Measurements from ENCODE around the gene SCNN1G. TPM values are rescaled to one million over a fixed set of nuclear protein-coding genes. Genes with fewer than 3 reads are reported as not detected.

The SCNN1G gene
- total RNA-seq, 1 experiment from 2014 or later, result not detected

DNA sequence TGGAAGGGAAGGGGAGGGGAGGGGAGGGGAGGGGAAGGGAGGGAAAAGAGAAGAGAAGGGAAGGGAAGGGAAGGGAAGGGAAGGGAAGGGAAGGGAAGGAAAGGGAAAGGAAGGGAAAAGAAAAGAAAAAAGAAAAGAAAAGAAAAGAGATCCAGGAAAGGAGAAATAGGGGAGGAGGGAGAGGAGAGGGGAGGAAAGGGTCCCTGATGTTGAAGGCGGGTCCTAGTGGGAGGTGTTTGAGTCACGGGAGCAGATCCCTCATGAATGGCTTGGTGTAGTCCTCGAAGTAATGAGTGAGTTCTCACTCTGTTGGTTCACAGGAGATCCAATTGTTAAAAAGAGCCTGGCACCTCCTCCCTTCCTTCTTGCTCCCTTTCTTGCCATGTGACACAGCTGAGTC lies 26.4 kb upstream of the SCNN1G start (continued):
- TF ChIP-seq, protein P1, sequence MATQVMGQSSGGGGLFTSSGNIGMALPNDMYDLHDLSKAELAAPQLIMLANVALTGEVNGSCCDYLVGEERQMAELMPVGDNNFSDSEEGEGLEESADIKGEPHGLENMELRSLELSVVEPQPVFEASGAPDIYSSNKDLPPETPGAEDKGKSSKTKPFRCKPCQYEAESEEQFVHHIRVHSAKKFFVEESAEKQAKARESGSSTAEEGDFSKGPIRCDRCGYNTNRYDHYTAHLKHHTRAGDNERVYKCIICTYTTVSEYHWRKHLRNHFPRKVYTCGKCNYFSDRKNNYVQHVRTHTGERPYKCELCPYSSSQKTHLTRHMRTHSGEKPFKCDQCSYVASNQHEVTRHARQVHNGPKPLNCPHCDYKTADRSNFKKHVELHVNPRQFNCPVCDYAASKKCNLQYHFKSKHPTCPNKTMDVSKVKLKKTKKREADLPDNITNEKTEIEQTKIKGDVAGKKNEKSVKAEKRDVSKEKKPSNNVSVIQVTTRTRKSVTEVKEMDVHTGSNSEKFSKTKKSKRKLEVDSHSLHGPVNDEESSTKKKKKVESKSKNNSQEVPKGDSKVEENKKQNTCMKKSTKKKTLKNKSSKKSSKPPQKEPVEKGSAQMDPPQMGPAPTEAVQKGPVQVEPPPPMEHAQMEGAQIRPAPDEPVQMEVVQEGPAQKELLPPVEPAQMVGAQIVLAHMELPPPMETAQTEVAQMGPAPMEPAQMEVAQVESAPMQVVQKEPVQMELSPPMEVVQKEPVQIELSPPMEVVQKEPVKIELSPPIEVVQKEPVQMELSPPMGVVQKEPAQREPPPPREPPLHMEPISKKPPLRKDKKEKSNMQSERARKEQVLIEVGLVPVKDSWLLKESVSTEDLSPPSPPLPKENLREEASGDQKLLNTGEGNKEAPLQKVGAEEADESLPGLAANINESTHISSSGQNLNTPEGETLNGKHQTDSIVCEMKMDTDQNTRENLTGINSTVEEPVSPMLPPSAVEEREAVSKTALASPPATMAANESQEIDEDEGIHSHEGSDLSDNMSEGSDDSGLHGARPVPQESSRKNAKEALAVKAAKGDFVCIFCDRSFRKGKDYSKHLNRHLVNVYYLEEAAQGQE (IDR thresholded peaks at IDR 0.05; ENCODE audit: low read depth), result no peak
- no peak for TF ChIP-seq POLR2A (IDR thresholded peaks at IDR 0.05; ENCODE audit: borderline replicate concordance, extremely low read depth, insufficient read depth, insufficient read length)
- no peak for TF ChIP-seq TCF7L2 (IDR thresholded peaks at IDR 0.05; ENCODE audit: borderline replicate concordance, extremely low read depth, insufficient read depth, insufficient read length)
- no peak for TF ChIP-seq SRF (IDR thresholded peaks at IDR 0.05; ENCODE audit: low read depth)

DNA sequence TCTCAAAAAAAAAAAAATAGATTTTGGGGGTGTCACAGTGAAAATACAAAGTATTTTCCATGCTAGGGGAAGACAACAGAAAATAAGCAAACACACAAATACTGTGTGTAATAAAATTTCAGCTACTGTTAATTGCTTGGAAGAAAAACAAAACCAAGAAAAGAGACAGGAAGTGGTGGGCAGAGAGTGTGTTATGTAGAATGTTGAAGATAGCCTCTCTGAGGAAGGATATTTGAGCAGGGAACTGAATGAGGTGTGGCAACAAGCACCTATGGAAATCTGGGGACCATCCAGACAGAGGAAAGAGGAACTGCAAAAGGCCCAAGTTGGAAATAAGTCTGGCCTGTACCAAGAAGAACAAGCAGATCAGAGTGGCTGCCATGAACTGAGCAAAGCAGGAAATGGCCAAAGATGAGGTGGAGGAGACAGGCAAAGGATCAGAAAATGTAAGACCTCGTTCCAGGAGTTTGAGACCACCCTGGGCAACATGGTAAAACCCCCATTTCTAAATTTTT lies 25.5 kb upstream of the SCNN1G start:
- no peak for ATAC-seq
- POLR2A ChIA-PET, result no interaction called here
- peaks cover 0 to 5% of the 10 kb centered on the region in 2 experiments; a peak in 2 of 4 replicates for H3K4me1 ChIP-seq (ENCODE audit: control insufficient read depth in 1 of 2, insufficient read depth in 2 of 2, low read length in 2 of 2)
- H3K4me2 ChIP-seq (ENCODE audit: low read length), result no peak overlapping the region
- no peak for TF ChIP-seq FOSL1 (IDR thresholded peaks at IDR 0.05; ENCODE audit: low read depth)
- no peak for TF ChIP-seq POLR2A (IDR thresholded peaks at IDR 0.05; ENCODE audit: borderline replicate concordance, extremely low read depth, insufficient read depth, insufficient read length)
- TF ChIP-seq SIN3A (IDR thresholded peaks at IDR 0.05; ENCODE audit: low read depth), result no peak
- TF ChIP-seq, protein P2, sequence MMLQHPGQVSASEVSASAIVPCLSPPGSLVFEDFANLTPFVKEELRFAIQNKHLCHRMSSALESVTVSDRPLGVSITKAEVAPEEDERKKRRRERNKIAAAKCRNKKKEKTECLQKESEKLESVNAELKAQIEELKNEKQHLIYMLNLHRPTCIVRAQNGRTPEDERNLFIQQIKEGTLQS (IDR thresholded peaks at IDR 0.05), result no peak
- TF ChIP-seq ZNF274 (IDR thresholded peaks at IDR 0.05; ENCODE audit: low read depth, low read length), result no peak
- no peak for TF ChIP-seq POLR2AphosphoS5 (IDR thresholded peaks at IDR 0.05; ENCODE audit: low read depth, low read length)
- TF ChIP-seq CEBPB (IDR thresholded peaks at IDR 0.05; ENCODE audit: low read depth), result no peak
- TF ChIP-seq SP1 (IDR thresholded peaks at IDR 0.05; ENCODE audit: low read depth), result no peak
- TF ChIP-seq, protein P1 (IDR thresholded peaks at IDR 0.05; ENCODE audit: low read depth), result no peak
- no peak for TF ChIP-seq YY1 (IDR thresholded peaks at IDR 0.05; ENCODE audit: extremely low read depth, insufficient replicate concordance, low read depth, low read length)
- TF ChIP-seq RAD21 (IDR thresholded peaks at IDR 0.05; ENCODE audit: low read depth), result no peak
- no peak for TF ChIP-seq TCF7L2 (IDR thresholded peaks at IDR 0.05; ENCODE audit: borderline replicate concordance, extremely low read depth, insufficient read depth, insufficient read length)
- TF ChIP-seq ZFX (IDR thresholded peaks at IDR 0.05), result no peak
- no peak for TF ChIP-seq CBX3 (IDR thresholded peaks at IDR 0.05; ENCODE audit: low read depth)
- TF ChIP-seq EZH2phosphoT487 (IDR thresholded peaks at IDR 0.05; ENCODE audit: borderline replicate concordance), result no peak
- TF ChIP-seq EZH2 (IDR thresholded peaks at IDR 0.05), result no peak
- TF ChIP-seq, protein P3, sequence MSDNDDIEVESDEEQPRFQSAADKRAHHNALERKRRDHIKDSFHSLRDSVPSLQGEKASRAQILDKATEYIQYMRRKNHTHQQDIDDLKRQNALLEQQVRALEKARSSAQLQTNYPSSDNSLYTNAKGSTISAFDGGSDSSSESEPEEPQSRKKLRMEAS (IDR thresholded peaks at IDR 0.05), result no peak
- H3K9ac ChIP-seq (ENCODE audit: low read length), result no peak overlapping the region
- H3K36me3 ChIP-seq (ENCODE audit: control insufficient read depth in 1 of 2, insufficient read depth in 2 of 2, low read length in 2 of 2), result no peaks in the 10 kb centered on the region
- no TSS peak for BruUV-seq (replicated peaks)
- intact Hi-C loops (cut with micrococcal nuclease), result no loop called here
- no peak overlapping the region for H2AFZ ChIP-seq (ENCODE audit: low read depth, low read length, poor library complexity, severe bottlenecking)
- no peaks in the 10 kb centered on the region for H4K20me1 ChIP-seq (ENCODE audit: insufficient read depth)
- H3K9me3 ChIP-seq (ENCODE audit: control insufficient read depth in 1 of 2, insufficient read depth in 1 of 2, low read depth in 1 of 2, low read length in 2 of 2), result no peaks in the 10 kb centered on the region
- RAD21 ChIA-PET (ENCODE audit: low non-redundant PET in 1 of 2, low total read pairs in 2 of 2, uncharacterized antibody in 2 of 2, unreplicated experiment in 2 of 2), result no interaction called here
- no peaks in the 10 kb centered on the region for H3K9me2 ChIP-seq (ENCODE audit: insufficient read depth)
- H3K4me3 ChIP-seq (replicated peaks in 1 of 2; ENCODE audit: low read depth in 1 of 2, low read length in 2 of 2), result no peak overlapping the region
- H3K27me3 ChIP-seq (ENCODE audit: insufficient read depth, low read length), result no peaks in the 10 kb centered on the region
- no peak overlapping the region for H3K27ac ChIP-seq (ENCODE audit: low read depth, low read length)
- CTCF ChIA-PET, result no interaction called here
- no peaks in the 10 kb centered on the region for H3K79me2 ChIP-seq (ENCODE audit: insufficient read depth, low read length)
- DNase-seq (ENCODE audit: low read depth, low spot score), result no peak

All from HCT116 (cell line).